ENCODE measurements around the gene UCP3.

UCP3 gene

GRCh38 chr11:73977856-73978519, 30.9 kb downstream of the UCP3 start:
- no peak for DNase-seq

DNA sequence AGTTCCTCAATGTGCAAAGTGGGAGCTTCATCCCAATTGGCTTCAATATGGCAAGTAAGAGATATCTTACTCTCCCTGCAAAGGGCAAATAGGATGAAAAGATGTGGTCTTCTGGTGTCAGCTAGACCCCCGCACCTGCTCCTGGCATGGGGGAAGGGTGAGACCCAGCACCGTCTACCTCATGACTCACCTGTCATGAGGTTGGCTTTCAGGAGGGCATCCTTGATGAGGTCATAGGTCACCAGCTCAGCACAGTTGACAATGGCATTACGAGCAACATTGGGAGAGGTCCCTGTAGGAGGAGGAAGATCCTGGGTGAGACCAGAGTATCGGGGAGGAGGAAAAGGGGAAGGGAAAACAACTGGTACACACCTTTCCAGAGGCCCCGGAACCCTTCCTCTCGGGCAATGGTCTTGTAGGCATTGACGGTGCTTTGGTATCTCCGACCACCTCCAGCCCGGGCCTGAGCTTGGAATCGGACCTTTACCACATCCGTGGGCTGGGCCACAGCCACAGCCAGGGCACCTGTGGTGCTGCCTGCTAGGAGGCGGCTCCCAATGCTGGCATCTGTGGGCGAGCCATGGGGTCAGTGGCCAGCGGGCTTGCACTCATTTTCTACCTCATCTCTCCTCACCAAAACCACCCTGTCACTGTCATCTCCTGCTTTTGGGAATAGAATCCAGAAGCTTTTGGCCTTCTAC, 32.3 kb downstream of the UCP3 start:
- DNase-seq, result no peak

DNA sequence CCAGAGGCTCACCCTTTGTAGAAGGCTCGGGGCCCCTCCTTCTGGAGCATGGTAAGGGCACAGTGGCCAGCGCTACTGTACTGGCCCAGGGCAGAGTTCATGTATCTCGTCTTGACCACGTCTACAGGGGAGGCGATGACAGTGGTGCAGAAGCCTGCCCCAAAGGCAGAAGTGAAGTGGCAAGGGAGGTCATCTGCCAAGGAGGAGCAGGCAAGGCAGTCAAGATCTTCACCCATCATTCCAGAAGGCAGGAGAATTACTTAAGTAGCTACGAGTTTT, 33.5 kb downstream of the UCP3 start:
- DNase-seq, result no peak

DNA sequence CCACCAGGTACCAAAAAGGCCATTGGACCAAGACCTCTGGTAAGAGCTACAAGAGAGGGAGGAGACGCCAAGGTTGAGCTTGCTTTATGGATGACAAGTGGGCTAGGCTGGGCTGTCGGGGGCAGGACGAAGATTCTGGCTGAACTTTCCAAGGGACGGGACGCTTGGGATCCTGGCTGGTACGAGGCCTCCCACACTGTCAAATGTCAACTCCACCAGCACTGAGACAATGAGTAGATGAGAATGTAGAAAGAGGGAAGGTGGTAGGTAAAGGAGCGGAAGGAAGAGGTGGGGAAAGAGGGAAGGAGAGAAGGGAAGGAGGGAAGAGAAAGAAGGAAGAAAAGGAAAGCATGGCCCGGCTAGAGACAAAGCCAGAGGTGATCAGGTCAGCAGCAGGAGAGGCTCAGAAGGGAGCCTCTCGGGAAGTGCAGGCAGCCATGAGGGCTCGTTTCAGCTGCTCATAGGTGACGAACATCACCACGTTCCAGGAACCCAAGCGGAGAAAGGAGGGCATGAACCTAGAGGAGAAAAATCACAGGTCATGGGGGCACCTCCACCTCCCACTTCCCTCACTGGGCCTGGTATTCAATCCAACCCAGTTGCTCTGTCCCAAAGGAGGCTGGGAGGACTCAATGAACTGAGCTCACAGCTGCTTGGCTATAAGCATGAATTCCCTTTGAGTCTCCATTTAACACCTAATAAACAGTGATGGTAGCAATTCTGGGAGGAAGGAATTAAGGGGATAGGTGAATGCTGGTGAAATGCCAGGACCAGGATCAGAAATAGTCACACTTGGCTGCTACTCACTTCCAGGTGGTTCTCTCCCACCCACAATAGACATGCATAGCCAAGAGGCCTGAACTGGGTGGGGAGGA, 34.0 kb downstream of the UCP3 start:
- DNase-seq, result no peak

DNA sequence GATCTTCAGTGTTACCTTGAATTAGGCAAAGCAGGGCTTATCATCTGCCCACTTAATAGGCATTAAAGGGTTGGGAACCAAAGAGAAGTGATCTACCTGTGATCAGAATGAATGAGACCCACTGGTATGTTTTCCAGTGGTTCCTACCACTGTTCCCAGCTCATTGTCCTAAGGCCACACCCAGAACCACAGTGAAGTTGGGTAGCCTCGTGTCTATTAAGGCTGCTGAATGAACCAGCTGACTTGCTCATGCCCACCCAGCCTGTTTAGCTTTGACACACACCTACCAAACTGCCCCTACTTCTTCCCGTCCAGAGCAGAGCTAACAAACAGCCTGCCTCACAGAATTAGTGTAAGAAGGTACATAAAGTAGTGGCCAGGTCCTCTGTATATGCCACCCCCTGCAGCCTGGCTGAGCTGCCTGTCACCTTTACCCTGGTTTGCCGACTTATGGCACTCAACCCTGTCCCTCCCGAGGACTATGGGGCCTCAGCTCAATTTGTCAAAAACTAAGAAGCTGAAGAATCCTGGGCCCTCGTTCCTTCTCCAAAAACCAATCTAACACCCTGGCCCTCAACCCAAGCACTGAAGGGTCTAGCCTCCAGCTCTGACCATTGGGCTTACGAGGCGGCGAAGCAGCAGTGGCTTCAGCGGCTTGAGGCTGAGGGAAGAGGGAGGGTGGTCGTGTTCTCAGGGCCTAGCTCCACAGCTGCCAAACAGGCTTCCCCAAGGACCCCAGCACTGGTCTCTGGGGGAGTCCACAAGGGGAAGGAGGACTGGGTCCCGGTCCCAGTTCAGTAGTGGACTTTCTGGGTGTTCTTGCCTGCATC, 36.0 kb downstream of the UCP3 start:
- no peak for DNase-seq

GRCh38 chr11:73972187-73972586, 36.7 kb downstream of the UCP3 start:
- DNase-seq, result no peak

DNA sequence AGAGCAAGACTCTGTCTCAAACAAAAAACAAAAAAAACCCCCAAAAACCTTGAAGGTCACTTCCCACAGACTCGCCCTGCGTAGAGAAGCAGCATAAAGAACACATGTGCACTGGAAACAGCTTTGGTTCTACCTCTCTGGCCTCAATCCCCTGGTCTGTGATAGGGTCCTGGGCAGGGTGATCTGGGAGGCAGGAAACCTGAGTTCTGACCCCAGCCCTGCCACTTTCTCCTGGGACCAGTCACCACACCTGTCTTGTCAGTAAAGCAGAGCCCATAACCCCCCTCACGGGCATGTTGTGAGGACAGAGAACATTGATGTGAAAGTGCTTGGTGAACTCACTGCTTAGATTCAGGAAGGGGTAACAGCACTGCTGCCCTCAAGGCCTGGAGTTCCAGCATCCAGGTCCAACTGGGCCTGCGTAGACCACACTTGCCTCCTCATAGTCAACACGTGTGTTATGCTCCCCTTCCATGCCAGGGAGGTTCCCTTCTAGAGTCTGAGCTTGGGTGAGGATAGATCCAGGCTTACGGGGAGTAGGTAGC, 37.6 kb downstream of the UCP3 start:
- no peak for DNase-seq

GRCh38 chr11:73969991-73970800, 38.7 kb downstream of the UCP3 start:
- no peak for DNase-seq

GRCh38 chr11:73969091-73969490, 39.8 kb downstream of the UCP3 start:
- DNase-seq, result no peak

GRCh38 chr11:73968356-73968966, 40.4 kb downstream of the UCP3 start:
- no peak for DNase-seq

- no peak for DNase-seq
Measured at GRCh38 chr11:73965764-73966121, 43.1 kb downstream of the UCP3 start.

- no peak for DNase-seq
Measured at GRCh38 chr11:73965076-73965763, 43.7 kb downstream of the UCP3 start.

DNA sequence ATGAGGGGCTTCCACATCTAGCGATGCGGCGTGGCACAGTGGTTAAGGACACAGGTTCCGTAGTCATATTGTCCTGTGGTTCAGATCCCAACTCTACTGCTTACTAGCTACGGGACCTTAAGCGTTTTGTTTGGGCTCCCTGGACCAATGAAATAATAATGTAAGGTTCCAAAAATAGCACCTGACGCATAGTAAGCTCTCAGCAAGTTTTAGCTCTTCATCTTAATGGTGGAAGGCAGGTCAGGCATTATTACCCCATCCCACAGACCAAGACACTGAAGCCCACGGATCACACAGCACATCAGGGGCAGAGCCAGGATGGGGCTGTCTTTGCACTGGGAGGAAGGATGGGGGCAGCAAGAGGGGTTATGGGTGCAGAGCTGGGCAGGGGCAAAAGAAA, 45.0 kb downstream of the UCP3 start:
- no peak for DNase-seq

- DNase-seq, result no peak
Measured at GRCh38 chr11:73962101-73962705, 46.7 kb downstream of the UCP3 start.

- DNase-seq, result no peak
Measured at GRCh38 chr11:73961321-73961720, 47.6 kb downstream of the UCP3 start.

DNA sequence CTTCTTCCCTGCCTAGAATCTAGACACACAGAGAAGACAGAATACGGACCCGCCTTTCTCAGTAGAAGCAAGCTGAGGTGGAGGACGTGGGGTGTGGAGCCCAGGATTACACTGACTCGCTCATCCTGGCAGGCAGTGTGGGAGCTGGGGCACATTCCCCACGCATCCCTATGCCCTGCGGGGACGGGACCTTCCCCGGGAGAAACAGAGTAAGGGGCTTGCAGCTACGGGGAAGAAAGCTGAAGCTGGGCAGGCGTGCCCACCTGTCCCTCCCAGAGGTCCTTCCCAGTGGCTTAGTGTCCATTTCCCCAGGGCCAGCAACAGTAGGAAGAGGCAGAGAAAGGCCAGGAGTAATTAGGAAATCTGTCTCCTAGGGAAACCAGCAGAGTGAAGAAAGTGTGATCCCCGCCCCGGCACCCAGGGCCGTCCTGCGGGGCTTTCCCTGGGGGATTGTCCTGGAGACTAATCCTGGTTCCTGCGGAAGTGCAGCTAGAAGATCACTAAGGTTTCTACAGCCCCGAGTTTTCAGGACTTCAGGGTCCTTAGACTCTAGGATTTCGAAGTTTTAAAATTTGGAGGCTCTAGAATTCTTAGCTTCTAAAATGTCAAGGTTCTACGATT, 50.3 kb downstream of the UCP3 start:
- no peak for DNase-seq

GRCh38 chr11:73957654-73958361, 51.1 kb downstream of the UCP3 start:
- no peak for DNase-seq

DNA sequence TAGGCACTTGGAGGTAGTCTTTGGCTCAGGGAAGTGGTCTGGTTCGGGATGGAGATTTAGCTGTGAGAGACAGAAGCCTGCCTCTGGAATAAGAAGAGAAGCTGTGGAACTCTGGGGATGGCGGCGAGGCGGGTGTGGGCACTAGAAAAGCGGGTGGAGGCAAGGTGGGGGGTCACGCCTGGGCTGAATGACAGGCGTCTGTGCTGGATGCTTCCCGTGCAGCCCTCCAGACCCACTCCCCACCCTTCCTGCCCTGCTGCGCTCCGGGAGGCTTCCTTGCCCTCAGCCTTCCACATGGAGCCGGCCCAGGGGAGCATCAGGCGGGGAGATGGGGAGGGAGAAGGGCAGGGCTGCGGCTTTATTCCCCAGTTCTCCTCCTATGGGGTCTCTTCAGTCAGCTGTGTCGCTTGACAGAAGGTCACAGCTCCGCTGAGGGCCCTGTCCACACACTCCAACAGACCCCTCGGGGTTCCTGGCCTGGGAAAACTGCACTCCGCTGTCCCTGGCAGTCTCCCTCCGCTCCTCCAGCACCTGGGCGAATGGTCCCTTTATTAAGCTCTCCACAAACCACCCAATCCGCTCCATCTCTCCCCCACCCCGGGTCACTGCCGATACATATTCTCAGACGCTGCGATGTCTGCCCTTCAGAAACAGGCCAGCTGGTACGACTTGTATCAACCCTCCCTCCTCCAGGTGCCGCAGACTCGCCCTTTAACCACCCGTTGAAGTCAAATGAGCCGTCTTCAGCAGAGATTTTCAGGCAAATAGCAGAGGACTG, 51.8 kb downstream of the UCP3 start:
- DNase-seq, result no peak
